Adrenal gland (tissue), 12 donors: ENCODE data around the gene MBNL2. TPM values are rescaled to one million over a fixed set of nuclear protein-coding genes. Genes with fewer than 3 reads are reported as not detected.

ENCODE experiments used
- DNase-seq, 7 donors: peaks; one replicate each; pipeline ENCODE4 v3.0.0-alpha.2; 2019 to 2020
- H3K27ac ChIP-seq, 5 donors: fragments of 200-600 bp; sonication (generic) in 4 of 5; 1 replicate in 3 of 5; 2 replicates in 2 of 5; pipeline versions ENCODE4 v1.5.1 to v1.8.0; 2016 to 2020; ENCODE audit warnings: mild to moderate bottlenecking in 1 of 5
- H3K27me3 ChIP-seq: fragments of 200-600 bp; 2 replicates; pipeline ENCODE4 v1.8.0; 2021
- H3K36me3 ChIP-seq, 2 donors: fragments of 200-600 bp; replicated peaks in 1 of 2; 1 replicate in 1 of 2; 2 replicates in 1 of 2; pipeline versions ENCODE4 v1.5.1 to v1.8.0; 2018 to 2022
- H3K4me1 ChIP-seq, 2 donors: fragments of 200-600 bp; replicated peaks in 1 of 2; 1 replicate in 1 of 2; 2 replicates in 1 of 2; pipeline versions ENCODE4 v1.5.1 to v1.8.0; 2018 to 2021
- H3K4me3 ChIP-seq, 4 donors: fragments of 200-600 bp; sonication (generic) in 3 of 4; one replicate each; pipeline ENCODE4 v1.5.1; 2016 to 2018
- H3K9me3 ChIP-seq, 3 donors: fragments of 200-600 bp; sonication (generic) in 1 of 3; replicated peaks in 1 of 3; 1 replicate in 2 of 3; 2 replicates in 1 of 3; pipeline versions ENCODE4 v1.5.1 to v1.8.0; 2016 to 2021
- POLR2A ChIP-seq, 2 donors: fragments of 450-650 bp; IDR thresholded peaks; one replicate each; pipeline ENCODE4 v1.6.1; 2017; ENCODE audit warnings: antibody characterized with exemption in 2 of 2, mild to moderate bottlenecking in 2 of 2, moderate library complexity in 1 of 2
- WGBS, 4 donors: extraction: QIAGEN DNeasy Blood & Tissue Kit in 2 of 4; methylation state at CpG; one replicate each; pipeline versions ENCODE4 v1.1.5 to v1.1.7; 2013 to 2017; 5-methylcytosine and 5-hydroxymethylcytosine counted together
- intact Hi-C, 2 donors: fragments of 100-400 bp; cut with DNase I; formaldehyde crosslinking; loops; one replicate each; pipeline versions ENCODE4 v1.14.1 to v1.15.0; 2022 to 2023
- polyA plus RNA-seq, 3 donors: library from polyadenylated mRNA; stranded (reverse); fragments of 200-250 nt in 2 of 3; fragments of 350-450 nt in 1 of 3; fragmentation: Illumina TruSeq in 1 of 3; extraction: RNeasy Lipid Tissue Mini Kit (QIAGEN cat#74804) in 1 of 3; gene quantifications; one replicate each; pipeline ENCODE4 v1.2.3, GENCODE V29; 2013 to 2014
- total RNA-seq, 9 donors: library from RNA; depleted of rRNA in 4 of 9; stranded (reverse); fragments of >200 nt in 4 of 9; fragments of 120-200 nt in 1 of 9; fragmentation: NEBNext Ultra II Directional in 1 of 9; extraction: Animal tissue kit (Norgen Biotek cat#: 25700) in 1 of 9; gene quantifications; one replicate each; pipeline versions ENCODE4 v1.1.0 to v1.2.4, GENCODE V29; 2013 to 2023
- TF ChIP-seq, protein P1 (sequence below), 6 experiments: fragments of 450-650 bp in 4 of 6; fragments of 200-600 bp in 2 of 6; sonication (generic) in 1 of 6; IDR thresholded peaks; 1 replicate in 5 of 6; 2 replicates in 1 of 6; pipeline versions ENCODE4 v1.5.1 to v1.8.0; 2016 to 2021; ENCODE audit warnings: antibody characterized with exemption in 6 of 6, mild to moderate bottlenecking in 2 of 6, moderate library complexity in 1 of 6
- donor health status: healthy with polysubstance abuse.
- donor health status: Bipolar disorder and iron deficiency.
- donor health status: DM: yes; HTN: yes; CAD: no.
- donor health status: DM: no; HTN: no; CAD: no.
- donor health status: DM: no; HTN: no; CAD: no.
- donor health status: DM: yes; HTN: yes; CAD: no.

MBNL2 gene
- total and polyA plus RNA-seq, 12 donors, result 29.2 to 250 (median 130) TPM

DNA sequence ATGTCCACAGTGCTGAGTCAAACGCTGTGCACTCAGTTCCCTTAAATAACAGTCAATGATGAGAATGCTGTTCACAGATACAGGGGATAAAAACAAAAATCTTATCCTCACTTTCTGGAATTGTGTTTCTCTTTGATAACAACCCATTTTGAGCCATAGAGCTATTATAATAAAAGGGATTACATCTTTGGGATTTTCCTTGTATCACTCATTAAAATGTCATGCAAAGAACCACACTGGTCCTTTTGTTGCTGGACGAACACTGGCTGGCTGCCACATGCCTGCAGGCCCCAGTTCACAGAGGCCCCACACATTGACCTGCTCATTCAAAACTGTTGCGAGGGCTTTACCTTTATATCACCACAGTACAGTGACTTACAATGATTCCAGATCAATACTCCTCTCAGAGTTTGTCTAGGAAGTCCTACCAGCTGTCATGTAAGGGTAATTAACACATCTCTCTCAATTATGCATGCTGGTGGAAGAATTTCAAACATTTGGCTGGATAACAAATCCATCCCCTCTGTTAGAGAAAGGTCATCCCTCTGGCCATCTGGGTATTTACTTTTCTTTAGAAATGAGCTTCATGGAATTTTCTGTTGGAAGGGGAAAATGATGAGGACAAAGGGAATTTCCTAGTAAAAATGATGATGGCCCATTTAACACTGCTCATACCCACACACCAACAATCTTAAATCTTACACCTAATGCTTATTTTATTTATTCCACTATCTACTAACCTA is 85.9 kb downstream of the MBNL2 start:
- TF ChIP-seq, protein P1, sequence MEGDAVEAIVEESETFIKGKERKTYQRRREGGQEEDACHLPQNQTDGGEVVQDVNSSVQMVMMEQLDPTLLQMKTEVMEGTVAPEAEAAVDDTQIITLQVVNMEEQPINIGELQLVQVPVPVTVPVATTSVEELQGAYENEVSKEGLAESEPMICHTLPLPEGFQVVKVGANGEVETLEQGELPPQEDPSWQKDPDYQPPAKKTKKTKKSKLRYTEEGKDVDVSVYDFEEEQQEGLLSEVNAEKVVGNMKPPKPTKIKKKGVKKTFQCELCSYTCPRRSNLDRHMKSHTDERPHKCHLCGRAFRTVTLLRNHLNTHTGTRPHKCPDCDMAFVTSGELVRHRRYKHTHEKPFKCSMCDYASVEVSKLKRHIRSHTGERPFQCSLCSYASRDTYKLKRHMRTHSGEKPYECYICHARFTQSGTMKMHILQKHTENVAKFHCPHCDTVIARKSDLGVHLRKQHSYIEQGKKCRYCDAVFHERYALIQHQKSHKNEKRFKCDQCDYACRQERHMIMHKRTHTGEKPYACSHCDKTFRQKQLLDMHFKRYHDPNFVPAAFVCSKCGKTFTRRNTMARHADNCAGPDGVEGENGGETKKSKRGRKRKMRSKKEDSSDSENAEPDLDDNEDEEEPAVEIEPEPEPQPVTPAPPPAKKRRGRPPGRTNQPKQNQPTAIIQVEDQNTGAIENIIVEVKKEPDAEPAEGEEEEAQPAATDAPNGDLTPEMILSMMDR (IDR thresholded peaks at IDR 0.05), result no peak
- no peak for TF ChIP-seq POLR2A (IDR thresholded peaks at IDR 0.05)
- intact Hi-C loops, result no loop called here
- H3K36me3 ChIP-seq, result no peaks in the 10 kb centered on the region
- DNase-seq, result peak in 1 of 7 donors; percentile 38
- 35 to 47% (median 38%) methylated on average over 3 of the region's 3 CpGs for WGBS, 4 donors
- H3K4me1 ChIP-seq, result peaks cover 17 to 70% of the 10 kb centered on the region in 2 donors
- no peaks in the 10 kb centered on the region for H3K9me3 ChIP-seq
- H3K4me3 ChIP-seq, result no peak overlapping the region
- H3K27me3 ChIP-seq, result no peaks in the 10 kb centered on the region
- H3K27ac ChIP-seq, result peak overlapping the region in 3 of 5 donors; percentile 47 to 68 (median 52)

DNA sequence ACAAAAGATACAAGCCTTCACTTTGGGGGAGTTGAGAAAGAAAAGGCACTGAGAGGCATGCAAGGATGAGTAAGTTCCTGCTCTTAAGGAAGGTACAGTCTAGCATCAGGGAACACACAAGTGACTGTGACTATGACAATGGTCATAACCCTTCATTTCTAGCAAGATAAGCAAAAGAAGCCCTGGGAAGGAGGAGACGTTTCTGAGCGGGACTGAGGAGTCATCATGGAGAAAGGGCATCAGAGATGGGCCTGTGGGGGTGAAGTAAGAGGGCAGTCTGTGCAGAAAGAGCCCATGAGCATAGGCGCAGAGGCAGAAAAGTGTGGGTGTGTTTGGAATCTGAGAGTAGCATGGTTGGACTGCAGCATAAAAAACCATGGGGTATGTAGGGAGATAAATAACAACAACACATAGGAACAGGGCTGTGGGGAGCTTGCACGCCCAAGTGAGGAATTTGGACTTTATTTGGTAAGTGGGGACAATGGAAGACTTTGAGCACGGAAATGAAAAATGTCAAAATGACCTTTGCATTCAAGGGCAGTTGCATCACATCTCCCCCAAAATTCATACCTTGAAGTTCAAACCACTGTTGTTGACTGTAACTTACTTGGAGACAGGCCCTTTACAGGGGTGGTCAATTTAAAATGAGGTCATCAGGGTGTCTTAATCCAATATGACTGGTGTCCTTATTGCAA is 86.7 kb downstream of the MBNL2 start:
- WGBS, 4 donors, result 55 to 73% (median 72%) methylated on average over 5 of the region's 5 CpGs
- Histone ChIP-seq H3K27ac (peak overlapping the region in 3 of 5 donors; percentile 47 to 68 (median 52)), H3K36me3 (no peaks in the 10 kb centered on the region), H3K27me3 (no peaks in the 10 kb centered on the region), H3K4me1 (peaks cover 17 to 69% of the 10 kb centered on the region in 2 donors), H3K4me3 (no peak overlapping the region), H3K9me3 (no peaks in the 10 kb centered on the region)
- intact Hi-C loops, result no loop called here
- DNase-seq, result no peak
- TF ChIP-seq, protein P1 (IDR thresholded peaks at IDR 0.05), result no peak

DNA sequence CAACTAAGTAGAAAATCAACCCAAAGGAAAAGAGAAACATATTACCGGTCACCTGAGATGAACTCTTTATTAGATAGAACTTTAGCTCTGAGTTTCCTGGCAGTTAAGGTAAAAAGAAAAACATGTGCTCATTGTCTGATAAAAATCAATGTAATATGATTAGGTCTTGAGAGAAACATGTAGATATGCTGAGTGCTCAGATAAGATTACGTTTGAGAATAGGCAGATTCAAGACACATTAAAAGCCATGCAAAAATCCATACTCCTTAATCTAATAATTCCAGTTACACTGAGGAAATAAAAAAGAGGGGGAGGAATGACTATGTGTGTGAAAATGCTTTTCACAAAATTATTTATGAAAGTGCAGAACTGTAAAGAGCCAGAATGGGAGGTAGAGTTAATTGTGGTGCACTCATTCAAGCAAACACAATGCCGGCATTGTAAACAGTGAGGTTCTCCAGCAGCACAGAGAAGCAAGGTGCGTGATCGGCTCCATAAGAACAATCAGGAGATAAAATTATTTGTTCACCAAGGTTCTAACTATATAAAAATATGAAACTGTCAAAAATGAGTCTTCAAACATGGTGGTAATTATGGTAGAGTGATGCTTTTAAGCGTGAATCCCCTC is 88.8 kb downstream of the MBNL2 start:
- TF ChIP-seq POLR2A (IDR thresholded peaks at IDR 0.05), result no peak
- TF ChIP-seq, protein P1 (IDR thresholded peaks at IDR 0.05), result no peak
- H3K4me1 ChIP-seq, result peaks cover 17 to 71% of the 10 kb centered on the region in 2 donors
- H3K4me3 ChIP-seq, result no peak overlapping the region
- no peaks in the 10 kb centered on the region for H3K36me3 ChIP-seq
- H3K9me3 ChIP-seq, result no peaks in the 10 kb centered on the region
- no peaks in the 10 kb centered on the region for H3K27me3 ChIP-seq
- intact Hi-C loops, result no loop called here
- no peak overlapping the region for H3K27ac ChIP-seq
- 77 to 91% (median 88%) methylated on average over 6 of the region's 6 CpGs for WGBS, 4 donors
- no peak for DNase-seq

DNA sequence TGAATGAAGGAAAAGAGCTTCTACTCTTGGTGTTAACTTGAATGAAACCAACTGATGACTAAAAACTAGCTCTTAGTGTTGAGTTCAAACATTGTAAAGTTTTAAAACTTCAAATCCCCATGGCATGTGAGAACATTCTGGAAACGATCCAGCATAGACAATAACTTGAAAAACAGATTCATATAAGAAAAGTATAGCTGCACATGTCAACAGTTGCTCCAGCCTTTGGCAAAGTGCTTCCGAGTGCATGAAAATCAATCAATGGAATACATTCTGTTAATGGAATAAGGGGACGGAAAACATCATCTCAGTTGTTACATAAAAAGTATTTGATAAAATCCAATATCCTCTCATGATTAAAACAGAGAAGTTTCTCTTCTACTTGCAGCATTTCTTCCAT is 89.8 kb downstream of the MBNL2 start:
- Histone ChIP-seq H3K4me1 (peaks cover 17 to 71% of the 10 kb centered on the region in 2 donors), H3K36me3 (no peaks in the 10 kb centered on the region), H3K4me3 (no peak overlapping the region), H3K27ac (no peak overlapping the region), H3K27me3 (no peaks in the 10 kb centered on the region), H3K9me3 (no peaks in the 10 kb centered on the region)
- DNase-seq, result no peak
- intact Hi-C loops, result no loop called here
- 77 to 90% (median 88%) methylated on average over 3 of the region's 3 CpGs for WGBS, 4 donors
- TF ChIP-seq POLR2A (IDR thresholded peaks at IDR 0.05), result no peak
- TF ChIP-seq, protein P1 (IDR thresholded peaks at IDR 0.05), result no peak
